Stomach smooth muscle (tissue), 2 donors: Measurements from ENCODE around the gene SRSF2.

ENCODE experiments used
- H3K27ac ChIP-seq: one replicate; pipeline ENCODE4 v1.7.0; 2013; ENCODE audit warnings: mild to moderate bottlenecking, low read length, inconsistent platforms
- H3K27me3 ChIP-seq, 2 donors: one replicate each; pipeline ENCODE4 v1.7.0; 2013; ENCODE audit warnings: low read length in 2 of 2; ENCODE audit not compliant: insufficient read depth in 2 of 2, control insufficient read depth in 1 of 2
- H3K36me3 ChIP-seq, 2 donors: one replicate each; pipeline ENCODE4 v1.7.0; 2013; ENCODE audit warnings: low read length in 2 of 2; ENCODE audit not compliant: control insufficient read depth in 2 of 2, insufficient read depth in 2 of 2
- H3K4me1 ChIP-seq: one replicate; pipeline ENCODE4 v1.7.0; 2013; ENCODE audit warnings: low read length; ENCODE audit not compliant: control insufficient read depth, insufficient read depth
- H3K4me3 ChIP-seq, 2 donors: one replicate each; pipeline ENCODE4 v1.7.0; 2013; ENCODE audit warnings: low read length in 2 of 2
- H3K9ac ChIP-seq, 2 donors: one replicate each; pipeline ENCODE4 v1.7.0; 2013; ENCODE audit warnings: low read length in 2 of 2, mild to moderate bottlenecking in 1 of 2
- H3K9me3 ChIP-seq, 2 donors: one replicate each; pipeline ENCODE4 v1.7.0; 2013; ENCODE audit warnings: low read length in 2 of 2; ENCODE audit not compliant: control insufficient read depth in 2 of 2
- donor health status: healthy.
- donor health status: Pancreatic carcinoma.

SRSF2 gene

GRCh38 chr17:76737082-76737675 is at the start of gene SRSF2:
Gene SRSF2, minus strand, starts transcription at chr17:76737331. Its CDS starts 171 bp downstream, at chr17:76737160.
- H3K9ac ChIP-seq = peak within 1 kb of the TSS; percentile 90 to 91
- H3K9me3 ChIP-seq = no peaks in the 10 kb centered on the region
- no peaks in the 10 kb centered on the region for H3K27me3 ChIP-seq
- H3K36me3 ChIP-seq = peaks cover 15 to 29% of the 10 kb centered on the region in 2 donors
- peak within 1 kb of the TSS; percentile 87 to 97 for H3K4me3 ChIP-seq
- H3K27ac ChIP-seq = peak within 1 kb of the TSS; percentile 95
- H3K4me1 ChIP-seq = peaks cover 42% of the 10 kb centered on the region

- H3K36me3 ChIP-seq = peaks cover 5 to 10% of the 10 kb centered on the region in 2 donors
- H3K4me3 ChIP-seq = no peak overlapping the region
- no peaks in the 10 kb centered on the region for H3K9me3 ChIP-seq
- H3K27me3 ChIP-seq = no peaks in the 10 kb centered on the region
- H3K27ac ChIP-seq = no peak overlapping the region
- H3K4me1 ChIP-seq = no peaks in the 10 kb centered on the region
- no peak overlapping the region for H3K9ac ChIP-seq
These were observed 47.8 kb upstream of the SRSF2 start for GRCh38 chr17:76784926-76785325.

- Histone ChIP-seq H3K27ac (no peak overlapping the region), H3K36me3 (peaks cover 5 to 11% of the 10 kb centered on the region in 2 donors), H3K9ac (no peak overlapping the region), H3K4me1 (no peaks in the 10 kb centered on the region), H3K4me3 (no peak overlapping the region), H3K9me3 (no peaks in the 10 kb centered on the region), H3K27me3 (no peaks in the 10 kb centered on the region)
These were observed 46.0 kb upstream of the SRSF2 start for GRCh38 chr17:76783146-76783545.

GRCh38 chr17:76781056-76781982 is 44.2 kb upstream of the SRSF2 start:
- Histone ChIP-seq H3K36me3 (peaks cover 5 to 15% of the 10 kb centered on the region in 2 donors), H3K9ac (no peak overlapping the region), H3K27me3 (no peaks in the 10 kb centered on the region), H3K4me3 (no peak overlapping the region), H3K27ac (no peak overlapping the region), H3K4me1 (no peaks in the 10 kb centered on the region), H3K9me3 (no peaks in the 10 kb centered on the region)

- Histone ChIP-seq H3K4me1 (no peaks in the 10 kb centered on the region), H3K36me3 (peaks cover 21 to 26% of the 10 kb centered on the region in 2 donors), H3K9me3 (no peaks in the 10 kb centered on the region), H3K4me3 (no peak overlapping the region), H3K27ac (no peak overlapping the region), H3K27me3 (no peaks in the 10 kb centered on the region), H3K9ac (no peak overlapping the region)
These were observed 38.0 kb upstream of the SRSF2 start for GRCh38 chr17:76775021-76775600.

GRCh38 chr17:76772842-76773525 is 35.9 kb upstream of the SRSF2 start:
- Histone ChIP-seq H3K27me3 (no peaks in the 10 kb centered on the region), H3K36me3 (peaks cover 21 to 29% of the 10 kb centered on the region in 2 donors), H3K4me1 (no peaks in the 10 kb centered on the region), H3K27ac (no peak overlapping the region), H3K9me3 (no peaks in the 10 kb centered on the region), H3K4me3 (no peak overlapping the region), H3K9ac (no peak overlapping the region)

GRCh38 chr17:76758570-76758969 is 21.4 kb upstream of the SRSF2 start:
- Histone ChIP-seq H3K4me3 (no peak overlapping the region), H3K36me3 (peaks cover 8 to 12% of the 10 kb centered on the region in 2 donors), H3K9ac (no peak overlapping the region), H3K4me1 (no peaks in the 10 kb centered on the region), H3K27me3 (no peaks in the 10 kb centered on the region), H3K9me3 (no peaks in the 10 kb centered on the region), H3K27ac (no peak overlapping the region)

GRCh38 chr17:76757256-76757655 is 20.1 kb upstream of the SRSF2 start:
- Histone ChIP-seq H3K4me1 (no peaks in the 10 kb centered on the region), H3K27ac (no peak overlapping the region), H3K9ac (no peak overlapping the region), H3K4me3 (no peak overlapping the region), H3K36me3 (peaks cover 8 to 12% of the 10 kb centered on the region in 2 donors), H3K9me3 (no peaks in the 10 kb centered on the region), H3K27me3 (no peaks in the 10 kb centered on the region)

- peaks cover 10 to 13% of the 10 kb centered on the region in 2 donors for H3K36me3 ChIP-seq
These were observed 18.2 kb upstream of the SRSF2 start for GRCh38 chr17:76755285-76755684.

More at GRCh38 chr17:76755285-76755684, 18.2 kb upstream of the SRSF2 start:
- Histone ChIP-seq H3K4me3 (no peak overlapping the region), H3K9ac (no peak overlapping the region), H3K27ac (no peak overlapping the region), H3K27me3 (no peaks in the 10 kb centered on the region), H3K4me1 (no peaks in the 10 kb centered on the region), H3K9me3 (no peaks in the 10 kb centered on the region)
